GM12878 (cell line): ENCODE results near the gene TBXAS1. TPM values are rescaled to one million over a fixed set of nuclear protein-coding genes. Genes with fewer than 3 reads are reported as not detected.

Experiments
- ATAC-seq: fragments of 200-7000 bp; cut with Tn5 transposase; 3 replicates; pipeline ENCODE4 v1.9.1; 2020; ENCODE audit warnings: mild to moderate bottlenecking, moderate library complexity
- BruUV-seq: library from RNA; stranded (reverse); fragments of 400-500 nt; replicated peaks from 2 replicates; lab custom pipeline; 2021; lab: Mats Ljungman, UMichigan
- CTCF ChIA-PET: fragments of 300-600 bp; sonication (Branson Sonifier 250); formaldehyde crosslinking; extraction: SDS; loops from one replicate; lab custom pipeline; 2021; ENCODE audit warnings: inconsistent platforms; lab: Yijun Ruan, JAX
- POLR2A ChIA-PET: fragments of 350-600 bp; formaldehyde crosslinking; extraction: SDS; loops from one replicate; lab custom pipeline; 2021; ENCODE audit warnings: inconsistent platforms; lab: Charles Lee
- RAD21 ChIA-PET: fragments of 300-600 bp; sonication (Branson Sonifier 250); formaldehyde crosslinking; loops from one replicate; lab custom pipeline; 2023; ENCODE audit warnings: antibody characterized with exemption; ENCODE audit not compliant: unreplicated experiment; lab: Charles Lee
- SMC1A ChIA-PET: fragments of 300-600 bp; sonication (Branson Sonifier 250); formaldehyde crosslinking; loops from one replicate; lab custom pipeline; 2023; ENCODE audit not compliant: unreplicated experiment, uncharacterized antibody; lab: Charles Lee
- DNase-seq: peaks from one replicate; pipeline ENCODE4 v3.0.0-alpha.2; 2011; ENCODE audit warnings: low read depth, low spot score
- FAIRE-seq: peaks from 3 replicates; lab custom pipeline; 2011; peaks lifted over from hg19 to GRCh38; lab: Jason Lieb, UNC
- H2AFZ ChIP-seq: 2 replicates; pipeline ENCODE4 v1.6.0; 2011; ENCODE audit warnings: low read depth, low read length, control low read depth; ENCODE audit not compliant: control insufficient read depth
- H3K27ac ChIP-seq: 2 replicates; pipeline ENCODE4 v1.5.1; 2011; ENCODE audit warnings: control low read depth; ENCODE audit not compliant: control insufficient read depth, insufficient read depth
- H3K27me3 ChIP-seq, 2 experiments: replicated peaks in 1 of 2; 2 replicates each; pipeline versions ENCODE4 v1.6.0 to v1.6.1; 2011; ENCODE audit warnings: low read length in 1 of 2; ENCODE audit not compliant: control insufficient read depth in 2 of 2, insufficient read depth in 2 of 2
- H3K36me3 ChIP-seq, 2 experiments: 2 replicates each; pipeline ENCODE4 v1.5.1; 2011; ENCODE audit warnings: low read length in 1 of 2; ENCODE audit not compliant: control insufficient read depth in 2 of 2, insufficient read depth in 2 of 2
- H3K4me1 ChIP-seq: 2 replicates; pipeline ENCODE4 v1.6.1; 2011; ENCODE audit warnings: mild to moderate bottlenecking, low read length, moderate library complexity, mixed read lengths; ENCODE audit not compliant: control insufficient read depth, insufficient read depth
- H3K4me2 ChIP-seq: 2 replicates; pipeline ENCODE4 v1.6.0; 2011; ENCODE audit warnings: control low read depth; ENCODE audit not compliant: control insufficient read depth, insufficient read depth
- H3K4me3 ChIP-seq: fragments of 200-600 bp; sonication (generic); 2 replicates; pipeline ENCODE4 v1.5.1; 2016
- H3K79me2 ChIP-seq: 2 replicates; pipeline ENCODE4 v1.6.0; 2011; ENCODE audit warnings: low read length; ENCODE audit not compliant: control insufficient read depth, insufficient read depth
- H3K9ac ChIP-seq: 2 replicates; pipeline ENCODE4 v1.8.0; 2011; ENCODE audit warnings: low read length, control low read depth, mixed read lengths; ENCODE audit not compliant: control insufficient read depth, insufficient read depth
- H3K9me3 ChIP-seq: replicated peaks from 3 replicates; pipeline ENCODE4 v1.5.1; 2011; ENCODE audit warnings: mild to moderate bottlenecking, low read length; ENCODE audit not compliant: control insufficient read depth, insufficient read depth
- H4K20me1 ChIP-seq: 2 replicates; pipeline ENCODE4 v1.6.0; 2011; ENCODE audit not compliant: control insufficient read depth, insufficient read depth
- CHD1 ChIP-seq: IDR thresholded peaks from 2 replicates; pipeline ENCODE4 v1.6.1; 2012; ENCODE audit warnings: low read depth, low read length, improper control_type of control experiment
- CHD4 ChIP-seq: fragments of 200-600 bp; sonication (generic); IDR thresholded peaks from 2 replicates; pipeline ENCODE4 v1.6.1; 2016; ENCODE audit warnings: mild to moderate bottlenecking
- E2F8 ChIP-seq: fragments of 450-650 bp; IDR thresholded peaks from 2 replicates; pipeline ENCODE4 v1.6.1; 2018; ENCODE audit warnings: mild to moderate bottlenecking, low read depth, moderate library complexity; ENCODE audit not compliant: partially characterized antibody
- E4F1 ChIP-seq: fragments of 450-650 bp; IDR thresholded peaks from 2 replicates; pipeline ENCODE4 v1.6.1; 2018; ENCODE audit warnings: borderline replicate concordance, mild to moderate bottlenecking; ENCODE audit not compliant: partially characterized antibody
- HCFC1 ChIP-seq: fragments of 150-350 bp; IDR thresholded peaks from 2 replicates; pipeline ENCODE4 v1.6.1; 2014; ENCODE audit warnings: low read length
- IKZF1 ChIP-seq: fragments of 450-650 bp; conservative IDR thresholded peaks from 2 replicates; pipeline ENCODE4 v1.6.1; 2017; ENCODE audit warnings: antibody characterized with exemption, mild to moderate bottlenecking
- IRF3 ChIP-seq: fragments of 450-650 bp; IDR thresholded peaks from 2 replicates; pipeline ENCODE4 v1.6.1; 2014; ENCODE audit warnings: mild to moderate bottlenecking
- KLF5 ChIP-seq: fragments of 450-650 bp; IDR thresholded peaks from 2 replicates; pipeline ENCODE4 v1.6.1; 2014; ENCODE audit warnings: mild to moderate bottlenecking; ENCODE audit not compliant: partially characterized antibody
- SMAD1 ChIP-seq: fragments of 450-650 bp; IDR thresholded peaks from 2 replicates; pipeline ENCODE4 v1.6.1; 2018; ENCODE audit warnings: mild to moderate bottlenecking, low read depth; ENCODE audit not compliant: partially characterized antibody
- SMARCA5 ChIP-seq: fragments of 450-650 bp; IDR thresholded peaks from 2 replicates; pipeline ENCODE4 v1.6.1; 2017; ENCODE audit warnings: mild to moderate bottlenecking
- TCF3 ChIP-seq: IDR thresholded peaks from 2 replicates; pipeline ENCODE4 v1.6.1; 2012; ENCODE audit warnings: low read depth, mild to moderate bottlenecking, low read length, borderline replicate concordance; ENCODE audit not compliant: insufficient read depth
- TCF7 ChIP-seq: IDR thresholded peaks from 2 replicates; pipeline ENCODE4 v1.6.1; 2014; ENCODE audit warnings: antibody characterized with exemption, borderline replicate concordance
- ZNF274 ChIP-seq: IDR thresholded peaks from one replicate; pipeline ENCODE4 v1.8.0; 2011; ENCODE audit not compliant: insufficient read length, insufficient read depth
- WGBS: methylation state at CpG from one replicate; pipeline ENCODE4 v1.1.6; 2016; ENCODE audit warnings: low lambda C conversion rate; ENCODE audit not compliant: insufficient replicate concordance, insufficient coverage; ENCODE audit errors: missing lambda C conversion rate; 5-methylcytosine and 5-hydroxymethylcytosine counted together
- in situ Hi-C: fragments of 300-500 bp; cut with MboI; formaldehyde crosslinking; loops from 9 replicates; pipeline ENCODE4 v1.14.3; 2018; ENCODE audit warnings: mixed read lengths
- intact Hi-C: fragments of 100-400 bp; cut with micrococcal nuclease; formaldehyde crosslinking; loops from one replicate; pipeline ENCODE4 v1.14.2; 2022; ENCODE audit not compliant: unreplicated experiment
- polyA plus RNA-seq, 11 experiments: library from polyadenylated mRNA; depleted of rRNA in 4 of 11; unstranded in 6 of 11; stranded (reverse) in 5 of 11; fragments of >200 nt; fragmentation: Nextera tagmentation in 4 of 11; fragmentation: Illumina TruSeq in 1 of 11; extraction: Ambion mirVana in 4 of 11; extraction: Trizol in 1 of 11; gene quantifications; 1 replicate in 1 of 11; 2 replicates in 10 of 11; pipeline versions ENCODE4 v1.2.1 to v1.2.3, GENCODE V29; 2011 to 2016; ENCODE audit warnings: inconsistent platforms in 2 of 11, missing spikeins in 2 of 11, low read depth in 1 of 11
- total RNA-seq, 4 experiments: library from RNA; depleted of rRNA in 3 of 4; stranded (reverse); fragments of >200 nt in 3 of 4; fragmentation: Illumina TruSeq in 1 of 4; extraction: Trizol in 1 of 4; gene quantifications; 2 replicates each; pipeline versions ENCODE4 v1.2.1 to v1.2.3, GENCODE V29; 2013 to 2021
- TF ChIP-seq, protein P1 (sequence below): IDR thresholded peaks from 2 replicates; pipeline ENCODE4 v1.6.1; 2011; ENCODE audit warnings: low read depth, low read length, improper control_type of control experiment, borderline replicate concordance
- TF ChIP-seq, protein P2 (sequence below): fragments of 150-350 bp; IDR thresholded peaks from 2 replicates; pipeline ENCODE4 v1.6.1; 2016; ENCODE audit warnings: low read depth, low read length

Gene TBXAS1
- total and polyA plus RNA-seq, 10 of the 15 experiments (the other 5 are each of a cell fraction or from before 2014, with no cell fraction given) = 1.5 to 32.7 (median 16.3) TPM

DNA sequence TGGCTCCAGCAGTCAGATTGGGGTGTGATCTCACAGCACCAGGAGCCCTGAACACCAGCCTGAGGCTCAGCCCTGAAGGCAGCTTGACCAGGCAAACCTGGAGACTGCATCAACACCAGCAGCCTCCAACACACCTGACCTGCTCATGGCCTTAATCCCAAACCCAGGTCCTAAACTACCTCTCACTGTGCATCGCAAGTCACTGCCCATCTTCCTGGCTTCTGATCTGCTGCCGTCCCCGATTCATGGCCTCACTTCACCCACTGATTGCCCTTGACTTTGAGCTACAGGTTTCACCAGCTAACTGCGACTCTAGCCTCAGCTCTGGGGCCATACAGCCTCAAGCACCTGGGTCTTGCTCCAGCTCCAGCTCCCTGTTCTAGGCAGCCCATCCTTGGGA is 184.6 kb downstream of the TBXAS1 start:
- ChIA-PET CTCF (no interaction called here), SMC1A (interaction anchor here (0.5 to 0.6 kb wide), 2 partner anchors 52 to 697 kb away, joined by 3 read pairs; no protein-coding TSS in a partner anchor), POLR2A (no interaction called here), RAD21 (no interaction called here)
- WGBS = 86% methylated on average over 4 of the region's 4 CpGs
- Histone ChIP-seq H3K9ac (no peak overlapping the region), H3K36me3 (no peaks in the 10 kb centered on the region), H3K79me2 (no peaks in the 10 kb centered on the region), H3K4me3 (no peak overlapping the region), H2AFZ (no peak overlapping the region), H3K27me3 (no peaks in the 10 kb centered on the region; a peak in 2 of 4 replicates), H3K4me2 (no peak overlapping the region), H3K27ac (no peak overlapping the region), H3K4me1 (no peaks in the 10 kb centered on the region), H4K20me1 (no peaks in the 10 kb centered on the region), H3K9me3 (no peaks in the 10 kb centered on the region)
- ATAC-seq = no peak
- no peak for DNase-seq
- intact Hi-C loops = no loop called here
- no peak for FAIRE-seq
- in situ Hi-C loops = no loop called here
- TF ChIP-seq HCFC1 (no peak), E2F8 (no peak), SMARCA5 (no peak), KLF5 (no peak), CHD1 (no peak), CHD4 (no peak), ZNF274 (no peak), E4F1 (no peak), TCF7 (no peak), SMAD1 (no peak), IKZF1 (no peak), IRF3 (no peak), TCF3 (no peak)
- TF ChIP-seq, protein P1, sequence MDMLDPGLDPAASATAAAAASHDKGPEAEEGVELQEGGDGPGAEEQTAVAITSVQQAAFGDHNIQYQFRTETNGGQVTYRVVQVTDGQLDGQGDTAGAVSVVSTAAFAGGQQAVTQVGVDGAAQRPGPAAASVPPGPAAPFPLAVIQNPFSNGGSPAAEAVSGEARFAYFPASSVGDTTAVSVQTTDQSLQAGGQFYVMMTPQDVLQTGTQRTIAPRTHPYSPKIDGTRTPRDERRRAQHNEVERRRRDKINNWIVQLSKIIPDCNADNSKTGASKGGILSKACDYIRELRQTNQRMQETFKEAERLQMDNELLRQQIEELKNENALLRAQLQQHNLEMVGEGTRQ = no peak
- TF ChIP-seq, protein P2, sequence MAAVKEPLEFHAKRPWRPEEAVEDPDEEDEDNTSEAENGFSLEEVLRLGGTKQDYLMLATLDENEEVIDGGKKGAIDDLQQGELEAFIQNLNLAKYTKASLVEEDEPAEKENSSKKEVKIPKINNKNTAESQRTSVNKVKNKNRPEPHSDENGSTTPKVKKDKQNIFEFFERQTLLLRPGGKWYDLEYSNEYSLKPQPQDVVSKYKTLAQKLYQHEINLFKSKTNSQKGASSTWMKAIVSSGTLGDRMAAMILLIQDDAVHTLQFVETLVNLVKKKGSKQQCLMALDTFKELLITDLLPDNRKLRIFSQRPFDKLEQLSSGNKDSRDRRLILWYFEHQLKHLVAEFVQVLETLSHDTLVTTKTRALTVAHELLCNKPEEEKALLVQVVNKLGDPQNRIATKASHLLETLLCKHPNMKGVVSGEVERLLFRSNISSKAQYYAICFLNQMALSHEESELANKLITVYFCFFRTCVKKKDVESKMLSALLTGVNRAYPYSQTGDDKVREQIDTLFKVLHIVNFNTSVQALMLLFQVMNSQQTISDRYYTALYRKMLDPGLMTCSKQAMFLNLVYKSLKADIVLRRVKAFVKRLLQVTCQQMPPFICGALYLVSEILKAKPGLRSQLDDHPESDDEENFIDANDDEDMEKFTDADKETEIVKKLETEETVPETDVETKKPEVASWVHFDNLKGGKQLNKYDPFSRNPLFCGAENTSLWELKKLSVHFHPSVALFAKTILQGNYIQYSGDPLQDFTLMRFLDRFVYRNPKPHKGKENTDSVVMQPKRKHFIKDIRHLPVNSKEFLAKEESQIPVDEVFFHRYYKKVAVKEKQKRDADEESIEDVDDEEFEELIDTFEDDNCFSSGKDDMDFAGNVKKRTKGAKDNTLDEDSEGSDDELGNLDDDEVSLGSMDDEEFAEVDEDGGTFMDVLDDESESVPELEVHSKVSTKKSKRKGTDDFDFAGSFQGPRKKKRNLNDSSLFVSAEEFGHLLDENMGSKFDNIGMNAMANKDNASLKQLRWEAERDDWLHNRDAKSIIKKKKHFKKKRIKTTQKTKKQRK = no peak
- BruUV-seq = no TSS peak
